ENCODE measurements around the gene CRTC1. TPM values are rescaled to one million over a fixed set of nuclear protein-coding genes. Genes with fewer than 3 reads are reported as not detected.

Gene CRTC1
- total and polyA plus RNA-seq, 9 of the 15 experiments (the other 6 are each of a cell fraction or from before 2014, with no cell fraction given) = 0.25 to 3.8 (median 1.2) TPM; not detected in 2

- Histone ChIP-seq H3K9me3 (replicated peaks; ENCODE audit: control insufficient read depth, insufficient read depth, low read depth, low read length) (no peaks in the 10 kb centered on the region), H3K27ac (ENCODE audit: extremely low read depth, low read depth, low read length) (no peak overlapping the region), H3K36me3 (ENCODE audit: control insufficient read depth, insufficient read depth, low read length) (no peaks in the 10 kb centered on the region), H3K27me3 (ENCODE audit: control insufficient read depth in 2 of 2, insufficient read depth in 2 of 2, low read length in 2 of 2) (no peaks in the 10 kb centered on the region), H3K4me1 (replicated peaks in 1 of 2; ENCODE audit: control insufficient read depth in 2 of 2, insufficient read depth in 2 of 2, low read length in 2 of 2) (peaks cover 4 to 34% of the 10 kb centered on the region in 2 experiments; a peak in 3 of 5 replicates), H3K79me2 (ENCODE audit: control insufficient read depth, insufficient read depth, low read length) (no peaks in the 10 kb centered on the region), H3K9me1 (ENCODE audit: control insufficient read depth, insufficient read depth, low read length) (no peaks in the 10 kb centered on the region), H3K9ac (ENCODE audit: insufficient read depth in 1 of 2, low read depth in 2 of 2, low read length in 2 of 2) (peak overlapping the region in 1 of 2 experiments; percentile 72; a peak in 2 of 4 replicates), H3K4me3 (no peak overlapping the region), H2AFZ (ENCODE audit: low read depth, low read length) (no peak overlapping the region), H4K20me1 (replicated peaks; ENCODE audit: control insufficient read depth, insufficient read depth, low read length) (peaks cover 11% of the 10 kb centered on the region; the same call in 1 of the 2 replicates), H3K4me2 (ENCODE audit: insufficient read depth, low read length) (no peak overlapping the region)
- TF ChIP-seq, protein P1, sequence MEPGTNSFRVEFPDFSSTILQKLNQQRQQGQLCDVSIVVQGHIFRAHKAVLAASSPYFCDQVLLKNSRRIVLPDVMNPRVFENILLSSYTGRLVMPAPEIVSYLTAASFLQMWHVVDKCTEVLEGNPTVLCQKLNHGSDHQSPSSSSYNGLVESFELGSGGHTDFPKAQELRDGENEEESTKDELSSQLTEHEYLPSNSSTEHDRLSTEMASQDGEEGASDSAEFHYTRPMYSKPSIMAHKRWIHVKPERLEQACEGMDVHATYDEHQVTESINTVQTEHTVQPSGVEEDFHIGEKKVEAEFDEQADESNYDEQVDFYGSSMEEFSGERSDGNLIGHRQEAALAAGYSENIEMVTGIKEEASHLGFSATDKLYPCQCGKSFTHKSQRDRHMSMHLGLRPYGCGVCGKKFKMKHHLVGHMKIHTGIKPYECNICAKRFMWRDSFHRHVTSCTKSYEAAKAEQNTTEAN (CRISPR knock-in tag; IDR thresholded peaks at IDR 0.05) = no peak
- BruUV-seq (replicated peaks) = no TSS peak
- intact Hi-C loops (cut with micrococcal nuclease) (no loop called here), in situ Hi-C loops (cut with MboI) (no loop called here)
- CTCF ChIA-PET (ENCODE audit: low intra/inter-chr PET ratio) = no interaction called here
- no peak for ATAC-seq
- POLR2A ChIA-PET = interaction anchor here (0.6 to 1.3 kb wide), 7 partner anchors 8 to 249 kb away, joined by 3 to 5 read pairs (median 3); no protein-coding TSS in a partner anchor
- WGBS (ENCODE audit: insufficient coverage, low coverage, missing lambda C conversion rate) = 70% methylated on average over 19 of the region's 19 CpGs
- no peak for FAIRE-seq
- DNase-seq (ENCODE audit: extremely low read depth in 1 of 4, low spot score in 3 of 4) = no peak
These were observed 67.0 kb downstream of the CRTC1 start for GRCh38 chr19:18750295-18750970.

DNA sequence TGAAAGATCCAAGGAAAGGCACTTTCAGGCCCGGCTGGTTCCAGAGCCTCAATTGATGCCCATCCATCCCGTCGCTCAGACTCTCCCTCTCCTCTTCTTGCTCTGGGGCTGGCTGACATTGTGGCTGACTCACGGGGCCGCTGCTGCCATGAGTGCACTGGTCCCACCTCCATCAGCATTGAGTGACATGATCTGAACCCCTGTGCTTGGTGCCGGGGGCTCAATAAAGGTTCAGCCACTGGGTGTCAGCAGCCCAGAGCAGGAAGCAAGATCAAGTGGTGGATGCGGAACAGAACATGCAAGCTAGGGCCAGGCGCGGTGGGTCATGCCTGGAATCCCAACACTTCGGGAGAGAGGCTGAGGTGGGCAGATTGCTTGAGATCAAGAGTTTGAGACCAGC, 68.1 kb downstream of the CRTC1 start:
- POLR2A ChIA-PET = interaction anchor here (1.1 to 2.4 kb wide), 3 partner anchors 11 to 264 kb away, joined by 3 to 14 read pairs (median 3); no protein-coding TSS in a partner anchor
- in situ Hi-C loops (cut with MboI) = no loop called here

More for the DNA sequence above, 68.1 kb downstream of the CRTC1 start:
- 81% methylated on average over 10 of the region's 10 CpGs for WGBS (ENCODE audit: insufficient coverage, low coverage, missing lambda C conversion rate)
- Histone ChIP-seq H4K20me1 (replicated peaks; ENCODE audit: control insufficient read depth, insufficient read depth, low read length) (peaks cover 3% of the 10 kb centered on the region; the same call in 1 of the 2 replicates), H3K9me3 (replicated peaks; ENCODE audit: control insufficient read depth, insufficient read depth, low read depth, low read length) (no peaks in the 10 kb centered on the region), H3K4me2 (ENCODE audit: insufficient read depth, low read length) (no peak overlapping the region), H3K4me3 (no peak overlapping the region), H3K9me1 (ENCODE audit: control insufficient read depth, insufficient read depth, low read length) (no peaks in the 10 kb centered on the region), H3K27me3 (ENCODE audit: control insufficient read depth in 2 of 2, insufficient read depth in 2 of 2, low read length in 2 of 2) (no peaks in the 10 kb centered on the region), H3K4me1 (replicated peaks in 1 of 2; ENCODE audit: control insufficient read depth in 2 of 2, insufficient read depth in 2 of 2, low read length in 2 of 2) (peaks cover 4 to 23% of the 10 kb centered on the region in 2 experiments; a peak in 3 of 5 replicates), H3K36me3 (ENCODE audit: control insufficient read depth, insufficient read depth, low read length) (no peaks in the 10 kb centered on the region), H3K79me2 (ENCODE audit: control insufficient read depth, insufficient read depth, low read length) (no peaks in the 10 kb centered on the region), H2AFZ (ENCODE audit: low read depth, low read length) (no peak overlapping the region), H3K27ac (ENCODE audit: extremely low read depth, low read depth, low read length) (no peak overlapping the region), H3K9ac (ENCODE audit: insufficient read depth in 1 of 2, low read depth in 2 of 2, low read length in 2 of 2) (no peak overlapping the region)
- ATAC-seq = no peak
- intact Hi-C loops (cut with micrococcal nuclease) = no loop called here
- BruUV-seq (replicated peaks) = no TSS peak
- no peak for DNase-seq (ENCODE audit: extremely low read depth in 1 of 4, low spot score in 3 of 4)
- no peak for FAIRE-seq
- no peak for TF ChIP-seq FIP1L1 (IDR thresholded peaks at IDR 0.05; ENCODE audit: low read depth, low read length, poor library complexity, severe bottlenecking)
- TF ChIP-seq, protein P1 (CRISPR knock-in tag; IDR thresholded peaks at IDR 0.05) = no peak
- no peak for TF ChIP-seq ZNF586 (CRISPR knock-in tag; conservative IDR thresholded peaks at IDR 0.05)
- TF ChIP-seq, protein P2, sequence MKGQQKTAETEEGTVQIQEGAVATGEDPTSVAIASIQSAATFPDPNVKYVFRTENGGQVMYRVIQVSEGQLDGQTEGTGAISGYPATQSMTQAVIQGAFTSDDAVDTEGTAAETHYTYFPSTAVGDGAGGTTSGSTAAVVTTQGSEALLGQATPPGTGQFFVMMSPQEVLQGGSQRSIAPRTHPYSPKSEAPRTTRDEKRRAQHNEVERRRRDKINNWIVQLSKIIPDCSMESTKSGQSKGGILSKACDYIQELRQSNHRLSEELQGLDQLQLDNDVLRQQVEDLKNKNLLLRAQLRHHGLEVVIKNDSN (CRISPR knock-in tag; IDR thresholded peaks at IDR 0.05) = no peak
- TF ChIP-seq IRF2 (CRISPR knock-in tag; IDR thresholded peaks at IDR 0.05) = no peak
- CTCF ChIA-PET (ENCODE audit: low intra/inter-chr PET ratio) = no interaction called here

Measured in K562 (cell line).